Erythroblast (primary cell): ENCODE data around the gene AK2.
"Not testable (repeated sequence)": the region's sequence is repeated elsewhere in the genome, so short reads cannot be mapped to it uniquely, and the experiment has no call there.

Experiments used
- DNase-seq, 2 experiments: peaks; one replicate each; lab custom pipeline; 2025; lab: John Stamatoyannopoulos, UW
- GATA1 ChIP-seq: IDR thresholded peaks from 2 replicates; pipeline ENCODE4 v1.6.1; 2011; ENCODE audit warnings: low read depth, mild to moderate bottlenecking, control low read depth, low read length, moderate library complexity
- POLR2A ChIP-seq: IDR thresholded peaks from 2 replicates; pipeline ENCODE4 v1.6.1; 2011; ENCODE audit warnings: mild to moderate bottlenecking, low read length

AK2 gene

GRCh38 chr1:33005117-33005837 lies 31.4 kb downstream of the AK2 start:
- TF ChIP-seq GATA1 (no peak), POLR2A (no peak)
- DNase-seq = no peak

DNA sequence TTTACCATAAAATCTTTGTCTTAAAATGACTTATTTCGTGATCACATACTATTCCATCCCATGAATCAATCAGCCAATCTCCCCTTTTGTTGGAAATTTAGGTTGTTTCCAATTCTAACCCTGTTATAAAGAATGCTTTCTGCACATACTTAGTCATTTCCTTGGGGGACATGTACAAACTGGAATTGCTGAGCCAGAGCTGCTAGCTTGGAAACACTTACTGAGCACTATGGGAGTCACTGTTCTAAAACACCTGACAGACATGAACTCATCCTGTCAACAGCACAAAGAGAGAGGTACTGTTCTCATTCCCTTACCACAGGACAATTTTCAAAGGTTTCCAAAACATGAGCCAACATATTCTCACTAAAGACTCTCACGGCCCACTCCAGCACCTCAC lies 32.1 kb downstream of the AK2 start:
- no peak for DNase-seq
- TF ChIP-seq GATA1 (no peak), POLR2A (no peak)

DNA sequence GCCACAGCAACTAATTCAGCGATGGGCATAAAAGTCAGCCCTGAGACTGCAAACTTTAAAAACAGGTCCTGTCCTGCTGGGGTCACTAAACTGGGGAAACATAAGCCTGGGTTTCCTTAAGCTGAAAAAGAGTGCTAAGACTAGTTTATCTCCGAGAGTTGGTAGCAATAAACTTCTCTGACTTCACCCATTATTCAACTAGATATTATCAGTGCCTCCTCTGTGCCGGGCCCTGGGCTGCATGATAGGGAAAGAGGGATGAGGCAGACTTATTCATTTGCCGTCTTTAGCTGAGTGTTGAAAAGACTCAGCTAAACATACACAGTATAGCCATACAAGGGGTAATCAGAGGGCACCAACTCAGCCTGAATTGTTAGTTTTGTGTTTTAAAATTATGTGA lies 33.0 kb downstream of the AK2 start:
- DNase-seq = peak; percentile 26 to 33
- TF ChIP-seq POLR2A (no peak), GATA1 (no peak)

- no peak for TF ChIP-seq GATA1
- no peak for TF ChIP-seq POLR2A
- DNase-seq = no peak
Observed at GRCh38 chr1:33002006-33002405, 34.7 kb downstream of the AK2 start.

DNA sequence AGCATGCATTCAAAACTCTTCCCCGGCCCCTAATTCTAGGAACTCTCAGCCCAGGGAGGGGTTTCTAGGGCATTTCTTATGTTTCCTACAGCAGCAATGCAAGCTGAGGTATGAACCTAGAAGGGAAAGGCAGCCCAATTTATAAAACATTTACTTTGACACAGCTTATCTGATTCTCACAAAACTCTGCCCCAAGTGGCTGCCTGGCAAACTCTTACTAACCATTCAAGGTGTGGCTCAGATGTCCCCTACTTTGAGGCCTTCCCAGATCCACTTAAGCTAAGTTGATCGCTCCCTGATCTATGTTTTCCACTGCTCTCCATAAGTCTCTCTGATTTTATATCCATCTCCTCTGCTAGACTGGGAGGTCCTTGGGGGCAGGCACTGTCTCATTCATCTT lies 35.4 kb downstream of the AK2 start:
- DNase-seq = peak; percentile 17 to 19
- TF ChIP-seq GATA1 = no peak
- TF ChIP-seq POLR2A = no peak

DNA sequence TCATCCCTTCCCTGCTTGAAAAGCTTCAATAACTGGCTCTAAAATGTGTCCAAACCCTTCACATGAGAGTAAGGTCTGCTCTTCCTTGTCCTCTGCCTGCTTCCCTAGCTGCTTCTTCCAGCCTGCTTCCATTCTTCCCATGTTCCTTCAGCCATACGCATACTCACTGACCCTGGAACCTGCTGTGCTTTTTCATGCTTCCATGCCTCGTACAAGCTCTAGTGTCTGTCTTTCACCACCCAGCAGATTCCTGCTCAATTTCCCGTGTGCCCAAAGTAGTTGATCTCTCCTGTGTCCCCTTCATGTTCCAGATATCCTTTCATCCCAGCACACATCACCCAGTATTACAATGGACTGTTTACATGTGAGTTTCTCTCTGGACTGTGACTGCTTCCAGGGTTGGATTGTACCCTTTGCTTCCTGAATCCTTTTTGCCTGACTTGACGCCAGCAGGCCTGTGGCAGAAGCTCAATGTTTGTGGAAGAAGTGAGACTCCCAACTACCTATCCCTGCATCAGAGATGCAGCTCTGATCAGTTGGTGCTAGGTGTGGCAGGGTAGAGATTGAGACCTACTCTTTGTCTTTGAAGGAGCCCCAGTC lies 36.2 kb downstream of the AK2 start:
- no peak for DNase-seq
- no peak for TF ChIP-seq GATA1
- TF ChIP-seq POLR2A = no peak

- no peak for TF ChIP-seq POLR2A
- no peak for TF ChIP-seq GATA1
- no peak for DNase-seq
Observed at GRCh38 chr1:32998997-32999396, 37.7 kb downstream of the AK2 start.

- no peak for DNase-seq
- TF ChIP-seq GATA1 (no peak), POLR2A (no peak)
Observed at GRCh38 chr1:32998064-32998463, 38.6 kb downstream of the AK2 start.

DNA sequence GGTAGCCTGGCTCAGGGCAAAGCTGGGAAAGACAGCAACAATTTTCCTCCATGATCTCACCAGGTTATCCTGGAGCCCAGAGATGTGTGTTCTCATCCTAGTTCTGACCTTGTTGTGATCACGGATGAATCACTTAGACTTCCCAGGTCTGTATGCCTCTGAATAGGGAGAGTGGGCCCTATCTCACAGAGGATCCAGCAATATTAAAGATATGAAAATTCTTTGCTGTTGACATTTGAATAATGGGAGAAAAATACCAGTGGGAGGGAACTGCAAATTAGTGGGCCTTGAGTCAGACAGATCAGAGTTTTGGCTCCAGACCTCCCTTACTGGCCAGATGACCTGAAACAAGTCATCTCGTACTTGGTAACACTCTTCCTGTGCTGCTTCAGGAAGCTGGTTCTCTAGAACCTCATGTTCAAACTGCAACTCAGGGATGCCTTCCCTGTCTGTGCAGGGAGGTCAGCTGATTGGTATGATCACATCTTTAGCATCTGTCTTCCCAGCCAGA lies 39.2 kb downstream of the AK2 start:
- TF ChIP-seq POLR2A (no peak), GATA1 (no peak)
- no peak for DNase-seq

DNA sequence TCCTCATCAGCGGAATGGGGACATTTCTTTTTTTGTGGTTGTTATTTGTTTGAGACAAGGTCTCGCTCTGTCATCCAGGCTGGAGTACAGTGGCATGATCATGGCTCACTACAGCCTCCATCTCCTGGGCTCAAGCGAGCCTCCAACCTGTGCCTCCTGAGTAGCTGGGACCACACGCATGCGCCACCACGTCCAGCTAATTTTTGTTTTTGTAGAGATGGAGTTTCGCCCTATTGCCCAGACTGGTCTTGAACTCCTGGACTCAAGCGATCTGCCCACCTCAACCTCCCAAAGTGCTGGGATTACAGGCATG lies 43.4 kb downstream of the AK2 start:
- DNase-seq = not testable (repeated sequence)

- peak; percentile 11 to 33 for DNase-seq
- no peak for TF ChIP-seq GATA1
- TF ChIP-seq POLR2A = no peak
Observed at GRCh38 chr1:32992489-32993323, 44.0 kb downstream of the AK2 start.

DNA sequence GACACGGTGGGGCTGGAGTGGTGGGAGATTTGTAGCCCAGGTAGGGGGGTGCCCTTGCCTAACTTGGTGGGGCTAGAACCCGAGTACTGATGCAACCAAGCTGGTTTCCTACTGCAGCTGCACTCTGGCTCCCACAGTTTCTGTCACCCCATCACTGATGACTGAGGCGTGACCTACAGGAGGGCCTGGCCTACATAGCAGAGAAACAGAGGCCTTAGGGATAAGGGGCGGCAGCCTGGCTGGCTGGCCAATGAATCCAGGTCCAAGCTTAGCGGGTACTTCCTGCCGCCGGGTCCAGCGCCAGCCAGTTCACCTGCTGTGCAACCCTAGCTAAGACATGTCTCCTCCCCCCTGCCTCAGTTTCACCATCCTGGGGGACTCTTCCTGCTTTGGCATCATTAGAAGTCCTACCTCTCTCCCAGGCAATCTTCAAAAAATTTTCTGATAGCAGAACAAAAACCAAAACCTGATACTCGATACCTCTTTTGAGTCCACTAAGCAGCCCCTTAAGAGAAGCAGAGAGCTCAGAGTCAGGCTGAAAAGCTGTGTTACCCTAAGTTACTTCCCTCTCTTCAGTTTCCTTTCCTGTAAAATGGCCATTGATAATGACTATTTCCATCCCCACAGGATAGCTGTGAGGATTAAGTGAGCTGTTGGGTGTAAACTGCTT lies 44.7 kb downstream of the AK2 start:
- no peak for TF ChIP-seq GATA1
- TF ChIP-seq POLR2A = no peak
- no peak for DNase-seq

- no peak for DNase-seq
- no peak for TF ChIP-seq POLR2A
- TF ChIP-seq GATA1 = no peak
Observed at GRCh38 chr1:32991386-32991785, 45.3 kb downstream of the AK2 start.

DNA sequence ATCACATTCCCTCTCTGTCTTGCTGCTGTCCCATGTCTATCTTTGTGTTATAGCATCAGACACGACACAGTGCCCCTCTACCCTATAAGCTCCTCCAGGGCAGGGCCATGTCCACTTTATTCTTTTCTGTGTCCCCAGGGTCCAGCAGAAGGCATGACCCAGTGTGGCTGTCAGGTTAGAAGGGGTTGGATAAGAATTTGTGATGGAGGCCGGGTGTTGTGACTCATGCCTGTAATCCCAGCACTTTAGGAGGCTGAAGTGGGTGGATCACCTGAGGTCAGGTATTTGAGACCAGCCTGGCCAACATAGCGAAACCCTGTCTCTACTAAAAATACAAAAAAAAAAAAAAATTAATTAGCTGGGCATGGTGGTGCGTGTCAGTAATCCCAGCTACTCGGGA lies 45.8 kb downstream of the AK2 start:
- TF ChIP-seq GATA1 (no peak), POLR2A (no peak)
- DNase-seq = no peak
